ACC112 (cell line): ENCODE data around the gene ENTPD2.
"Not testable (repeated sequence)": the region's sequence is repeated elsewhere in the genome, so short reads cannot be mapped to it uniquely, and the experiment has no call there.

ENCODE experiments used
- H2AFZ ChIP-seq: fragments of 200-600 bp; sonication (generic); one replicate; pipeline ENCODE4 v1.6.0; 2017; ENCODE audit warnings: antibody characterized with exemption, low read length; ENCODE audit not compliant: unreplicated experiment
- H3K27ac ChIP-seq: fragments of 200-600 bp; sonication (generic); 2 replicates; pipeline ENCODE4 v1.5.1; 2014; ENCODE audit warnings: low read depth, mild to moderate bottlenecking, antibody characterized with exemption, low read length, moderate library complexity
- H3K27me3 ChIP-seq: fragments of 200-600 bp; sonication (generic); 2 replicates; pipeline ENCODE4 v1.6.1; 2014; ENCODE audit warnings: mild to moderate bottlenecking, antibody characterized with exemption, low read length, moderate library complexity, mixed read lengths; ENCODE audit not compliant: insufficient read depth
- H3K36me3 ChIP-seq: fragments of 200-600 bp; sonication (generic); 2 replicates; pipeline ENCODE4 v1.6.1; 2016; ENCODE audit warnings: mild to moderate bottlenecking, antibody characterized with exemption, low read length, moderate library complexity, mixed read lengths; ENCODE audit not compliant: insufficient read depth
- H3K4me1 ChIP-seq: fragments of 200-600 bp; sonication (generic); one replicate; pipeline ENCODE4 v1.6.1; 2016; ENCODE audit warnings: low read length, mixed read lengths; ENCODE audit not compliant: insufficient read depth, unreplicated experiment, control insufficient read depth
- H3K4me3 ChIP-seq: fragments of 200-600 bp; sonication (generic); 2 replicates; pipeline ENCODE4 v1.5.1; 2014; ENCODE audit warnings: mild to moderate bottlenecking, low read depth, low read length
- H3K79me2 ChIP-seq: fragments of 200-600 bp; sonication (generic); one replicate; pipeline ENCODE4 v1.6.0; 2016; ENCODE audit warnings: low read length; ENCODE audit not compliant: control insufficient read depth, unreplicated experiment, insufficient read depth

ENTPD2 gene

GRCh38 chr9:137062798-137063197 lies 8.9 kb upstream of the ENTPD2 start:
- H2AFZ ChIP-seq, H3K27ac ChIP-seq, H3K36me3 ChIP-seq, H3K79me2 ChIP-seq, H3K4me1 ChIP-seq, H3K27me3 ChIP-seq, H3K4me3 ChIP-seq: not testable (repeated sequence)

GRCh38 chr9:137062384-137062783 lies 8.5 kb upstream of the ENTPD2 start:
- no peak overlapping the region for H3K27ac ChIP-seq
- no peaks in the 10 kb centered on the region for H3K36me3 ChIP-seq
- H2AFZ ChIP-seq: no peak overlapping the region
- no peaks in the 10 kb centered on the region for H3K27me3 ChIP-seq
- H3K4me1 ChIP-seq: no peaks in the 10 kb centered on the region
- H3K4me3 ChIP-seq: no peak overlapping the region
- H3K79me2 ChIP-seq: no peaks in the 10 kb centered on the region

- no peak overlapping the region for H3K27ac ChIP-seq
- H3K79me2 ChIP-seq: no peaks in the 10 kb centered on the region
- no peaks in the 10 kb centered on the region for H3K36me3 ChIP-seq
- H2AFZ ChIP-seq: no peak overlapping the region
- no peak overlapping the region for H3K4me3 ChIP-seq
- peaks cover 9% of the 10 kb centered on the region; the same call in 1 of the 2 replicates for H3K27me3 ChIP-seq
- peaks cover 10% of the 10 kb centered on the region for H3K4me1 ChIP-seq
Measured at GRCh38 chr9:137058521-137059234, 4.8 kb upstream of the ENTPD2 start.

GRCh38 chr9:137057545-137057944 lies 3.7 kb upstream of the ENTPD2 start:
- Histone ChIP-seq H3K4me3 (no peak overlapping the region), H3K4me1 (peaks cover 10% of the 10 kb centered on the region), H3K36me3 (no peaks in the 10 kb centered on the region), H3K27ac (no peak overlapping the region), H3K79me2 (no peaks in the 10 kb centered on the region), H3K27me3 (peaks cover 20% of the 10 kb centered on the region), H2AFZ (no peak overlapping the region)

- peaks cover 26% of the 10 kb centered on the region for H3K27me3 ChIP-seq
- no peak overlapping the region for H2AFZ ChIP-seq
- H3K27ac ChIP-seq: no peak overlapping the region
- no peaks in the 10 kb centered on the region for H3K36me3 ChIP-seq
- no peaks in the 10 kb centered on the region for H3K79me2 ChIP-seq
- H3K4me3 ChIP-seq: no peak overlapping the region
- peaks cover 10% of the 10 kb centered on the region for H3K4me1 ChIP-seq
Measured at GRCh38 chr9:137056739-137057415, 3.0 kb upstream of the ENTPD2 start.

GRCh38 chr9:137055385-137056364 lies 1.8 kb upstream of the ENTPD2 start:
- Histone ChIP-seq H3K4me3 (no peak overlapping the region), H3K27ac (no peak overlapping the region), H3K4me1 (peaks cover 10% of the 10 kb centered on the region), H3K36me3 (no peaks in the 10 kb centered on the region), H2AFZ (no peak overlapping the region), H3K27me3 (peaks cover 26% of the 10 kb centered on the region), H3K79me2 (no peaks in the 10 kb centered on the region)

GRCh38 chr9:137054932-137055384 lies 1.1 kb upstream of the ENTPD2 start:
- Histone ChIP-seq H3K79me2 (no peaks in the 10 kb centered on the region), H3K4me1 (peaks cover 10% of the 10 kb centered on the region), H3K4me3 (no peak overlapping the region), H3K27me3 (peaks cover 30% of the 10 kb centered on the region), H3K27ac (no peak overlapping the region), H3K36me3 (no peaks in the 10 kb centered on the region), H2AFZ (no peak overlapping the region)

- Histone ChIP-seq H3K4me3 (no peak overlapping the region), H3K27me3 (peaks cover 38% of the 10 kb centered on the region)
Measured at GRCh38 chr9:137052998-137053943, 590 bp downstream of the ENTPD2 start.

GRCh38 chr9:137052293-137052692 lies 1.6 kb downstream of the ENTPD2 start:
- Histone ChIP-seq H2AFZ (no peak overlapping the region), H3K27me3 (peaks cover 38% of the 10 kb centered on the region), H3K4me1 (peaks cover 10% of the 10 kb centered on the region), H3K36me3 (no peaks in the 10 kb centered on the region), H3K4me3 (no peak overlapping the region), H3K27ac (no peak overlapping the region), H3K79me2 (no peaks in the 10 kb centered on the region)

More at GRCh38 chr9:137052998-137053943, 590 bp downstream of the ENTPD2 start:
- Histone ChIP-seq H3K36me3 (no peaks in the 10 kb centered on the region), H3K27ac (no peak overlapping the region), H3K79me2 (no peaks in the 10 kb centered on the region), H2AFZ (no peak overlapping the region), H3K4me1 (peaks cover 10% of the 10 kb centered on the region)
